MM.1S (cell line): ENCODE measurements around the gene XRCC3.

ENCODE experiments used
- CTCF ChIP-seq: fragments of 300-600 bp; sonication (generic); IDR thresholded peaks from 2 replicates; pipeline ENCODE4 v1.5.1; 2016; ENCODE audit warnings: antibody characterized with exemption, low read length, mixed read lengths
- EZH2 ChIP-seq: fragments of 300-600 bp; sonication (generic); optimal IDR thresholded peaks from 2 replicates; pipeline ENCODE3; 2017; ENCODE audit warnings: low read depth, mild to moderate bottlenecking, antibody characterized with exemption, low read length, mixed read lengths

- TF ChIP-seq EZH2, result no peak
- TF ChIP-seq CTCF, result no peak
Measured at GRCh38 chr14:103716091-103716801, 995 bp upstream of the XRCC3 start.
